ENCODE measurements around the gene NTN1.

NTN1 gene

GRCh38 chr17:9037736-9038135 lies 16.4 kb downstream of the NTN1 start:
- TF ChIP-seq CTCF (IDR thresholded peaks at IDR 0.05), result no peak
- no peak overlapping the region for H3K4me3 ChIP-seq
- H3K27ac ChIP-seq, result no peak overlapping the region
- no peak for DNase-seq (ENCODE audit: low spot score)

DNA sequence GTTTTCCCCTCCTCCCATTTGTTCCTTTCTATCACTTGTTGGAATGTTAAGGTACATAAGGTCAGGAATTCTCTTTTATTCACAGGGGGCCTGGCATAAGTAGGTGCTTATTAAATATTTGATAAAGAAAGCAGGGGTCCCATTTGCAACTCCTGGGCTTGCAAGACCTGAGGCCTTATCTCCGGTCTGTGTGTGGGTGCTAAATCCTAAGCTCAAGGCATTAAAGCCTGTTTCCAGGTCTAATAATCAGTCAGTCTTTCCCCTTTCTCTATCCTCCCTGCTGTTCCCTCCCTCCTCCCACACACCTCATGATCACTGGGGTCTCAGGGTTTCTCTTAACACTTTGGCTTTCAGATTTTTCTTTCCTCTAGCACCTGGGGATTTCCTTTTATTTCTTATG lies 17.1 kb downstream of the NTN1 start:
- no peak overlapping the region for H3K4me3 ChIP-seq
- no peak overlapping the region for H3K27ac ChIP-seq
- TF ChIP-seq CTCF (IDR thresholded peaks at IDR 0.05), result no peak
- DNase-seq (ENCODE audit: low spot score), result no peak

- TF ChIP-seq CTCF (IDR thresholded peaks at IDR 0.05), result no peak
- Histone ChIP-seq H3K27ac (no peak overlapping the region), H3K4me3 (no peak overlapping the region)
- DNase-seq (ENCODE audit: low spot score), result no peak
Measured at GRCh38 chr17:9044772-9045463, 23.6 kb downstream of the NTN1 start.

- no peak for TF ChIP-seq CTCF (IDR thresholded peaks at IDR 0.05)
- Histone ChIP-seq H3K27ac (no peak overlapping the region), H3K4me3 (no peak overlapping the region)
- no peak for DNase-seq (ENCODE audit: low spot score)
Measured at GRCh38 chr17:9050801-9051401, 29.6 kb downstream of the NTN1 start.

DNA sequence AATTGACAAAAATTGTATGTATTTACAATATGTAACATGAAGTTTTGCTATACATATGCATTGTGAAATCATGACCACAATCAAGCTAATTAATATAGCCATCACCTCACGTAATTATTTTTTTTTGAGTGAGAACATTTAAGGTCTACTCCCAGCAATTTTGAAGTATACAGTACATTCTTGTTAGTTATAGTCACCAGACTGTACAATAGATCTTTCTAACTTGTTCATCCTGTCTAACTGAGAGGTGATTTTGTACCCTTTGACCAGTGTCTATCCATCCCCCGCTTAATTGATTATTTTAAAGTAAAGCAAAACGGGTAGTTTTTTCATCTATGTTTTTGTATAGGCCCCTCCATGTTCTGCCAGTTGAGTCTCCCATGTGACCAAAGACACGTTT lies 30.3 kb downstream of the NTN1 start:
- H3K4me3 ChIP-seq, result no peak overlapping the region
- no peak for DNase-seq (ENCODE audit: low spot score)
- no peak for TF ChIP-seq CTCF (IDR thresholded peaks at IDR 0.05)
- no peak overlapping the region for H3K27ac ChIP-seq

DNA sequence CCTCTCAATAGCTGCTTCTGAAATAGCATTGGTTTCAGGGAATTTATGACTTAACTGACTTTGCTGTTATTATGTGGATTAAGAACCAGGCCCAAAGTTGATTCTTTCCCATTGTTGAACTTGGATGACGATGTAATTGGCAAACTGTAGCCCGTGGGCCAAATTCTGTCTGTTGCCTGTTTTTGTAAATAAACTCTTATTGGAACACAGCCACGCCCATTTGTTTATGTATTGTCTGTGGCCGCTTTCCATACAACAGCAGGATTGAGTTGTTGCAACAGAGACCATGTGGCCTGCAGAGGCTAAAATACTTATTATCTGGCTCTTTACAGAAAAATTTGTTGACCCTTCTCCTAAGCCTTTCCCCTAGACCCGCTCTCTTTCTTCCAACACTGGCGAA lies 31.6 kb downstream of the NTN1 start:
- no peak for TF ChIP-seq CTCF (IDR thresholded peaks at IDR 0.05)
- H3K4me3 ChIP-seq, result no peak overlapping the region
- no peak overlapping the region for H3K27ac ChIP-seq
- DNase-seq (ENCODE audit: low spot score), result no peak

- no peak for TF ChIP-seq CTCF (IDR thresholded peaks at IDR 0.05)
- H3K4me3 ChIP-seq, result no peak overlapping the region
- DNase-seq (ENCODE audit: low spot score), result no peak
- no peak overlapping the region for H3K27ac ChIP-seq
Measured at GRCh38 chr17:9053406-9053805, 32.1 kb downstream of the NTN1 start.

Measured in coronary artery (tissue), 2 donors.